Neutrophil (primary cell): ENCODE results near the gene BANP.
"Not testable (repeated sequence)": the region's sequence is repeated elsewhere in the genome, so short reads cannot be mapped to it uniquely, and the experiment has no call there.

Experiments used
- H3K27ac ChIP-seq: fragments of 200-600 bp; sonication (generic); 2 replicates; pipeline ENCODE4 v1.5.1; 2016; ENCODE audit warnings: mild to moderate bottlenecking, moderate library complexity
- H3K27me3 ChIP-seq: fragments of 200-600 bp; sonication (generic); 2 replicates; pipeline ENCODE4 v1.6.0; 2016; ENCODE audit warnings: mild to moderate bottlenecking
- H3K36me3 ChIP-seq: fragments of 200-600 bp; sonication (generic); 2 replicates; pipeline ENCODE4 v1.5.1; 2017
- H3K4me1 ChIP-seq, 2 experiments: fragments of 200-600 bp in 1 of 2; sonication (generic) in 1 of 2; 1 replicate in 1 of 2; 2 replicates in 1 of 2; pipeline versions ENCODE4 v1.5.1 to v1.6.1; 2013 to 2016; ENCODE audit warnings: low read depth in 1 of 2, low read length in 1 of 2, mild to moderate bottlenecking in 1 of 2, moderate library complexity in 1 of 2; ENCODE audit not compliant: control insufficient read depth in 1 of 2, insufficient read depth in 1 of 2
- H3K4me3 ChIP-seq, 2 experiments: fragments of 200-600 bp in 1 of 2; sonication (generic) in 1 of 2; 1 replicate in 1 of 2; 2 replicates in 1 of 2; pipeline ENCODE4 v1.5.1; 2013 to 2016; ENCODE audit warnings: low read depth in 1 of 2, low read length in 1 of 2, mild to moderate bottlenecking in 1 of 2, moderate library complexity in 1 of 2
- H3K9me3 ChIP-seq: fragments of 200-600 bp; sonication (generic); 2 replicates; pipeline ENCODE4 v1.5.1; 2016
- CTCF ChIP-seq: fragments of 200-600 bp; sonication (generic); IDR thresholded peaks from 2 replicates; pipeline ENCODE4 v1.5.1; 2016; ENCODE audit warnings: antibody characterized with exemption

BANP gene

GRCh38 chr16:88103581-88104188 lies 152.5 kb downstream of the BANP start:
- Histone ChIP-seq H3K4me3 (no peak overlapping the region), H3K36me3 (no peaks in the 10 kb centered on the region), H3K9me3 (no peaks in the 10 kb centered on the region), H3K27me3 (peaks cover 29% of the 10 kb centered on the region), H3K4me1 (no peaks in the 10 kb centered on the region), H3K27ac (no peak overlapping the region)
- TF ChIP-seq CTCF: no peak

- H3K27me3 ChIP-seq: peaks cover 29% of the 10 kb centered on the region
- not testable (repeated sequence) for H3K9me3 ChIP-seq, H3K27ac ChIP-seq
Observed at GRCh38 chr16:88104363-88104762, 153.1 kb downstream of the BANP start.

GRCh38 chr16:88105574-88106140 lies 154.4 kb downstream of the BANP start:
- not testable (repeated sequence) for H3K27ac ChIP-seq, H3K4me3 ChIP-seq, H3K36me3 ChIP-seq, H3K4me1 ChIP-seq, H3K9me3 ChIP-seq
- peaks cover 21% of the 10 kb centered on the region for H3K27me3 ChIP-seq

More at GRCh38 chr16:88104363-88104762, 153.1 kb downstream of the BANP start:
- not testable (repeated sequence) for H3K36me3 ChIP-seq, H3K4me1 ChIP-seq, H3K4me3 ChIP-seq

GRCh38 chr16:88106566-88106965 lies 155.3 kb downstream of the BANP start:
- not testable (repeated sequence) for H3K36me3 ChIP-seq, H3K4me3 ChIP-seq, H3K9me3 ChIP-seq, H3K27ac ChIP-seq, H3K4me1 ChIP-seq
- peaks cover 18% of the 10 kb centered on the region for H3K27me3 ChIP-seq

GRCh38 chr16:88108762-88109161 lies 157.5 kb downstream of the BANP start:
- peaks cover 8% of the 10 kb centered on the region for H3K27me3 ChIP-seq
- no peaks in the 10 kb centered on the region for H3K4me1 ChIP-seq
- no peaks in the 10 kb centered on the region for H3K36me3 ChIP-seq
- H3K27ac ChIP-seq: no peak overlapping the region
- H3K9me3 ChIP-seq: no peaks in the 10 kb centered on the region
- no peak for TF ChIP-seq CTCF
- no peak overlapping the region for H3K4me3 ChIP-seq

GRCh38 chr16:88109726-88110621 lies 158.7 kb downstream of the BANP start:
- H3K27me3 ChIP-seq: peaks cover 15% of the 10 kb centered on the region

GRCh38 chr16:88110875-88111494 lies 159.8 kb downstream of the BANP start:
- H3K27me3 ChIP-seq: peaks cover 15% of the 10 kb centered on the region
- not testable (repeated sequence) for H3K27ac ChIP-seq, H3K36me3 ChIP-seq, H3K4me1 ChIP-seq, H3K9me3 ChIP-seq, H3K4me3 ChIP-seq

More at GRCh38 chr16:88109726-88110621, 158.7 kb downstream of the BANP start:
- not testable (repeated sequence) for H3K36me3 ChIP-seq, H3K9me3 ChIP-seq, H3K4me1 ChIP-seq, H3K27ac ChIP-seq, H3K4me3 ChIP-seq

GRCh38 chr16:88111976-88112375 lies 160.7 kb downstream of the BANP start:
- peaks cover 15% of the 10 kb centered on the region for H3K27me3 ChIP-seq
- not testable (repeated sequence) for H3K27ac ChIP-seq, H3K9me3 ChIP-seq, H3K4me3 ChIP-seq, H3K4me1 ChIP-seq, H3K36me3 ChIP-seq
